ENCODE results near the gene THAP7.
A peak's percentile ranks its signal among the peaks of the same experiment; 100 is the strongest.
"Not testable (repeated sequence)": the region's sequence is repeated elsewhere in the genome, so short reads cannot be mapped to it uniquely, and the experiment has no call there.

The THAP7 gene

GRCh38 chr22:21001601-21002325 is at the start of gene THAP7:
THAP7 (minus strand) TSS chr22:21002118; CDS start chr22:21001911, 207 bp downstream.
- DNase-seq: peak; percentile 90

DNA sequence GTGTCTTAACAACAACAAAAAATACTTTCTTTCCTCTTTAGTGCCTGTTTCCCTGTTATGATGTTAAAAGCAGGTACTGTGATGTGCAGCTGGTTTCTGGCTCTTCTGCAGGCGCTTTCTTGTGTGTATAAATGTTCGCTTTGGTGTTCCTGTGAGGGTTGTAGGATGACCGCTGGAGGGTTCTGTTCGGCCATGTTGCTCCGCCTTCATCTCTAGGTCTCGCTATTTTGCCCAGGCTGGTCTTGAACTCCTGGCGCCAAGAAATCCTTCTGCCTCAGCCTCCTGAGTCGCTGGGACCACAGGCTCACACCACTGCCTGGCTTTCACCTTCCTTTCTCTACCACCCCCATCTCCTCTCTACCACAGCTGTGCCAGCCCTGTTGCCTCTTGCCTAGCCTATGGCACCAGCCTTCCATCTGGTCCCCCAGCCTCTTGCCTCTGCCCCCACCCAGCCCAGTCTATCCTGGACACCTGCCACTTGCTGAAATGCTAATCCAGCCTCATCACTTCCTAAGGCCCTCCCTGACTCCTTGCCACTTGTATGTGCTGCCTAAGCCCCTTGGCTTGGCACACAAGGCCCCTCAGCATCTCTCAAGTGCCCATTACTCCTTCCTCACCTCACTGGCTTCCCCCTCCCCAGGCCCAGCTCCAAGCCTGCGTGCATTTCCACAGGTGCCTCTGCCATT is 49.4 kb upstream of the THAP7 start:
- no peak for DNase-seq

GRCh38 chr22:21048965-21049364 is 47.0 kb upstream of the THAP7 start:
- not testable (repeated sequence) for DNase-seq

GRCh38 chr22:21048448-21048847 is 46.5 kb upstream of the THAP7 start:
- not testable (repeated sequence) for DNase-seq

DNA sequence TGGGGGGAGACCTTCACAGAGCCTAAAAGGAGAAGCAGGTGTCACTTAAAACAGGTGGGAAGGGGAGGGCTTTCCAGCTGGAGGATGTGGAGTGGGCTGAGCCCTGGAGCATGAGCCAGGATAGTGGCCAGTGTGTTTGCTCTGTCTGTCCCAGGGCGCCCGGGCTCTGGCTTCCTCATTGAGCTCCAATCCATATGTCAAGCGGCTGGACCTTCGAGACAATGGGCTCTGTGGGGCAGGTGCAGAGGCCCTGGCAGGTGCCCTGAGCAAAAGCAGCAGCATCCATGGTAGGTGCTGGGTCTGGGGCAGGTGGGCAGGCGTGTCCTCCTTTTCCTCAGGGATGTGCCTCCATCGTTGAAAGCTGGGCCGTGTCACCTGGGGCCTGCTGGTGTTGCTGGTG is 45.8 kb upstream of the THAP7 start:
- no peak for DNase-seq

DNA sequence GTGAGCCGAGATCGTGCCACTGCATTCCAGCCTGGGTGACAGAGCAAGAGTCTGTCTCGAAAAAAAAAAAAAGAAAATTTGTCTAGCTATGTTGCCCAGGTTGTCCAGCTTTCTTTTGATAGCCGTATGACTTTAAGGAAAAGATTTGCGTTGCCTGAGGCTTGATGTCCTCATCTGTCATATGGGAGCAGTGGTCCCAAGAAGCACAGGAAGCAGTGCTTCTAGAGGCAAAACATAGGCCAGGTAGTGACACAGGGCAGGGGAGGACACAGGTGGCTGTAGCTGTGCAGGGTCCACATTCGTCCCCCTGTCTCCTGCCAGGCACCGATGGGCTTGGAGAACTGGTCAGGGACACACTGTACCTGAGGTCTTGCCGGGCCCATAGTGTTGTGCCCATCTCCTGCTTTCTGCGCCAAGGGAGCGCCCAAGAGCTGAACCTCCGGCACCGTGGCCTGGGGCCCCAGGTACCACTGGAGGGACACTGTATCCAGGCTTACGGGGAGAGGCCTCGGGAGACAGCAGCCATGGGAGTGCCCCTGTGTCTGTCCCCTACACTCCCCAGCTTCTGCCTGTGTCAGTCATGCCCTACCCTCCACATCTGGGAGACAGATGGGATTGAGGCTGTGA is 45.2 kb upstream of the THAP7 start:
- DNase-seq: no peak

DNA sequence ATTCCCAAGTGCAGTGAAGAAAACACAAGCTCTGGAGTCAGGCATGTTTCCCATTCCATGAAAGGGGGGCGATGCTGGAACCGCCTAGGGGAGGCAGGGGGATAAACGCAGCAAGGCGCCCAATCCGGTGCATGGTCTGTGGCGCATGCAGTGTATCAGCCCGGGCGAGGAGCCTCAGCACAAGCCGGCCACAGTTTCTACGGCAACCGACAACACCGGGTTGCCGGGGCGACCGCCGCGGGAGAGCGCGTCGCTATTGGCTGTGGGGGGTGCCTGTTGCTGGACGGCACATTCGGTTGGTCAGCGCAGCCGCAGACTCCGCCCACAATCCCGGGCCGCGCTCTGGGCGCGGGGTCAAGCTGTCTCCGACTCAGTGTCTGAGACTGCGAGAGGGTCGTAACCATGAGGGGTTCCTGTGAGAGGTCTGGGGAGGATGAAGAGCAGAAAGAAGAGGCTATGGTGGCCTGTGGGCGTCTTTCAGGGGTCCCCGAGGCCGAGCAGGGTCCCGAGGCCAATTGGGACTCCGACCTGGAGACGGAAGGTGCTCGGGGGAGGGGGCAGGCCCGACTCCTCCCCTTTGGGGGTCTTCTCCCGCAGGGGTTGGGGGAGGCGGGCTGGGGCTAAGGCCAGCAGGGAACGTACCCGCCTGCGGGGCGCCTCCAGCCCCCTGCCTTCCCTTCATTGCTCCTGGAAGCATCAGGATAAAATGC is 43.8 kb upstream of the THAP7 start, which contains the start of gene LRRC74B:
Gene LRRC74B (plus strand): TSS at position 362 of the 710 bp plus-strand sequence. CDS start 41 bp downstream, at position 403.
- DNase-seq: peak; percentile 69

GRCh38 chr22:21044931-21045584 is 43.1 kb upstream of the THAP7 start:
- DNase-seq: no peak

GRCh38 chr22:21043860-21044535 is 42.1 kb upstream of the THAP7 start:
- DNase-seq: no peak

- DNase-seq: no peak
Measured at GRCh38 chr22:21042978-21043859, 41.3 kb upstream of the THAP7 start.

GRCh38 chr22:21041937-21042336 is 40.0 kb upstream of the THAP7 start:
- no peak for DNase-seq

DNA sequence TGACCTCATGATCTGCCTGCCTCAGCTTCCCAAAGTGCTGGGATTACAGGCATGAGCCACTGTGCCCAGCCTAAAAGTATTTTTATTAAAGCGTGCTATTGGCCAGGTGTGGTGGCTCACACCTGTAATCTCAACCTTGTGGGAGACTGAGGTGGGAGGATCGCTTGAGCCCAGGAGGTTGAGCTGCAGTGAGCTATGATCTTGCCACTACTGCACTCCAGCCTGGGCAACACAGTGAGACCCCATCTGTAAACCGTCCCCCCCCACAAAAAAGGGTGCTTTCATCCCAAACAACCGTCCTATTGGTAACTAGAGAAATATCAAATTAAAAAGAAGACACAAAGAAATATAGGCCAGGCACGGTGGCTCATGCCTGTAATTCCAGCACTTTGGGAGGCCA is 37.2 kb upstream of the THAP7 start:
- DNase-seq: not testable (repeated sequence)

GRCh38 chr22:21038405-21038804 is 36.5 kb upstream of the THAP7 start:
- no peak for DNase-seq

GRCh38 chr22:21034989-21035388 is 33.1 kb upstream of the THAP7 start:
- DNase-seq: no peak

DNA sequence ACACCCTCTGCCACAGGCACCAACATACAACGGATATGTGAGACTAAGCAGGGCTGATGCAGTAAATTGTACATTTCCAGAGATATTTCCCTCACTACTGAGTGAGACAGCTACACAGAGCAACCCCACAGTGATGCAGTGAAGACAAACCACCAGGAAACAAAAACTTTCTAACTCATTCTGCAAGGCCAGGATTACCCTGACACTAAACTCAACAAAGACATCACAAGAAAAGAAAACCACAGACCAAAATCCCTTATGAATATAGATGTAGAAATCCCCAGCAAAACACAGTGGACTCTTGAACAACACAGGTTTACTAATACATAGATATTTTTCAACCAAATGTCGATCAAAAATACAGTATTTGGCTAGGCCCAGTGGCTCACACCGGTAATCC is 32.0 kb upstream of the THAP7 start:
- no peak for DNase-seq

GRCh38 chr22:21032868-21033688 is 31.2 kb upstream of the THAP7 start:
- DNase-seq: no peak

DNA sequence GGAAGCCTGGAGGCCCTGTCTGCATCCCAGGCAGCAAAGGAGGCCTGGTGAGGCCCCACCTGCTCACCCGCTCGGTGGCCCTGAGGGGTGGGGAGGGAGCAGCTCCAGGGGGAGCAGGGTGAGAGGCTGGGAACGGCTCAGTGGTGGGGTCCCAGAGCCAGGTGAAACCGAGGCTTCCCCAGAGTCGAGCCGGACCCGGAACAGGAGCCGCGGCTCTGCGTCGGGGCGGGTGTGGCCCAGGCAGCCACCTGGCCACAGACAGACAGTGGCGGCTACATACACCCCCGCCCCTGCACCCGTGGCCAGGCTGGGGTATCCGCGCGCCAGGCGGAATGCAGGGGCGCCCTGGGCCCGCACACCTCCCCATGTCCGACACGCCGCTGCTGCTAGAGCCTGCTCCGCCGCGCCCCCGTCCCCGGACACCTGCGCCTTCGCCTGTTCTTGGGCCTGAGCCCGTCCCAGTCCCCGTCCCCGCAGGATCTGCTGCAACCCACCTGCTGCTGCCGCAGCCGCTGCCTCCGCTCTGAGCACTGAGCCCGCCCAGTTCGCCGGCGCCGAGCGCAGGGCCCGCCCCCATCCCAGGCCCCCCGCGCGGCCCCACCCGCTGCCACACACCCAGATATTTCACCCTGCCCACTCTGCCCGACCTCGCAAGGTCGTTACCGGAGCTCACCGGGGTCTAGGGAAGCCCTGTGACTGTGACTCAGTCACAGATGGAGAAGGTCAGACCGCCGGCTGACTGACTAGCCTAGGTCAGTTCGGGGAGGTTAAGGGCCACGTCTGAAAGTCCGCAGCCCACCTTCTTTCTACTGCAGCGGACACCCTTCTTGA is 30.3 kb upstream of the THAP7 start, which contains the start of gene SLC7A4:
Gene SLC7A4 (minus strand): TSS at position 525 of the 831 bp plus-strand sequence. CDS start 749 bp downstream, outside the sequence.
- DNase-seq: no peak

DNA sequence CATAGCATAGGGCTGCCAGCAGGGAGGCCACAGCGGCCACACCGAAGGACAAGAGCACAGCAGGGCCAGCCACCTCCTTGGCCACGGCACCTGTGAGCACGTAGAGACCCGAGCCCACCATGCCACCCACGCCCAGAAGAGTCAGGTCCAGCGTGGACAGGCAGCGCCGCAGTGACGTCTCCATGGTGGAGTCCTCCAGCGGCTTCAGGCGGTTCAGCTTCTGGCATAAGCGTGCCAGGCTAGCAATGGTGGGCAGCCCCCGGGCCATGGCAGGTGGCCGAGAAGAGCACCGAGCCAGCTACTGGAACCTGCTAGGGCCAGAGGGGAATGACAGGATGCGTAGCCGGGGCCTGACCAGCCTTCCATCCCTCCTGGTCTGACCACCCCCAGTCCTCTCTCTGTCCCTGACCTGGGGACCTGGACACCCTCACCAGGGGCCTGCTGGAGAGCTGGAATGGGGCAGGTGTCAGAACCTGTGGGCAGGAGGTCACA is 29.7 kb upstream of the THAP7 start:
- no peak for DNase-seq
